Endothelial cell of umbilical vein (primary cell): ENCODE measurements around the gene COL18A1. TPM values are rescaled to one million over a fixed set of nuclear protein-coding genes. Genes with fewer than 3 reads are reported as not detected.

Experiments used
- BruUV-seq: library from RNA; stranded (reverse); fragments of 400-500 nt; replicated peaks from 2 replicates; lab custom pipeline; 2021; lab: Mats Ljungman, UMichigan
- CTCF ChIA-PET: fragments of 300-600, 350-600 bp; sonication (Branson Sonifier 250); formaldehyde crosslinking; loops from one replicate; lab custom pipeline; 2021; ENCODE audit warnings: antibody characterized with exemption, inconsistent platforms; lab: Charles Lee
- POLR2A ChIA-PET: fragments of 300-600, 350-600 bp; sonication (Branson Sonifier 250); formaldehyde crosslinking; loops from one replicate; lab custom pipeline; 2021; ENCODE audit warnings: antibody characterized with exemption, inconsistent platforms; lab: Charles Lee
- DNase-seq: peaks from one replicate; pipeline ENCODE4 v3.0.0-alpha.2; 2011; ENCODE audit warnings: low read depth, low spot score
- FAIRE-seq: peaks from 2 replicates; lab custom pipeline; 2011; peaks lifted over from hg19 to GRCh38; lab: Jason Lieb, UNC
- H2AFZ ChIP-seq: 2 replicates; pipeline ENCODE4 v1.6.0; 2012; ENCODE audit warnings: low read depth, low read length, control low read depth, inconsistent platforms
- H3K27ac ChIP-seq: 2 replicates; pipeline ENCODE4 v1.5.1; 2011; ENCODE audit warnings: low read depth, mild to moderate bottlenecking, control low read depth, low read length, moderate library complexity; ENCODE audit not compliant: insufficient read depth
- H3K27me3 ChIP-seq, 2 experiments: 2 replicates each; pipeline versions ENCODE4 v1.6.0 to v1.6.1; 2011; ENCODE audit warnings: low read length in 2 of 2, mixed read lengths in 1 of 2; ENCODE audit not compliant: control insufficient read depth in 2 of 2, insufficient read depth in 2 of 2
- H3K36me3 ChIP-seq, 2 experiments: 2 replicates in 1 of 2; 3 replicates in 1 of 2; pipeline ENCODE4 v1.5.1; 2011; ENCODE audit warnings: low read length in 2 of 2, mild to moderate bottlenecking in 1 of 2, moderate library complexity in 1 of 2; ENCODE audit not compliant: control insufficient read depth in 2 of 2, insufficient read depth in 2 of 2; ENCODE audit errors: extremely low read depth in 1 of 2
- H3K4me1 ChIP-seq: 3 replicates; pipeline ENCODE4 v1.5.1; 2011; ENCODE audit warnings: mild to moderate bottlenecking, low read length; ENCODE audit not compliant: control insufficient read depth, insufficient read depth; ENCODE audit errors: extremely low read depth
- H3K4me2 ChIP-seq: 2 replicates; pipeline ENCODE4 v1.6.1; 2011; ENCODE audit warnings: low read length, control low read depth, mixed read lengths; ENCODE audit not compliant: insufficient read depth
- H3K4me3 ChIP-seq, 3 experiments: fragments of 200-600 bp in 1 of 3; sonication (generic), shearing (Covaris generic) in 1 of 3; replicated peaks in 1 of 3; 2 replicates each; pipeline ENCODE4 v1.5.1; 2011 to 2016; ENCODE audit warnings: control low read depth in 3 of 3, low read length in 3 of 3, mild to moderate bottlenecking in 2 of 3, inconsistent platforms in 1 of 3, low read depth in 1 of 3, moderate library complexity in 1 of 3; ENCODE audit not compliant: insufficient read depth in 1 of 3
- H3K79me2 ChIP-seq: 2 replicates; pipeline ENCODE4 v1.6.0; 2012; ENCODE audit warnings: low read length, inconsistent platforms; ENCODE audit not compliant: control insufficient read depth, insufficient read depth
- H3K9ac ChIP-seq: replicated peaks from 2 replicates; pipeline ENCODE3; 2011; ENCODE audit warnings: low read length, control low read depth; ENCODE audit not compliant: insufficient read depth; ENCODE audit errors: extremely low read depth
- H3K9me1 ChIP-seq: replicated peaks from 3 replicates; pipeline ENCODE4 v1.6.0; 2011; ENCODE audit warnings: mild to moderate bottlenecking, low read length; ENCODE audit not compliant: control insufficient read depth, insufficient read depth; ENCODE audit errors: extremely low read depth
- H3K9me3 ChIP-seq: replicated peaks from 2 replicates; pipeline ENCODE4 v1.5.1; 2012; ENCODE audit warnings: low read length, inconsistent platforms; ENCODE audit not compliant: control insufficient read depth, insufficient read depth
- H4K20me1 ChIP-seq: replicated peaks from 2 replicates; pipeline ENCODE3; 2011; ENCODE audit warnings: mild to moderate bottlenecking, low read length; ENCODE audit not compliant: control insufficient read depth, insufficient read depth; ENCODE audit errors: extremely low read depth
- CTCF ChIP-seq, 2 donors: IDR thresholded peaks; 1 replicate in 1 of 2; 2 replicates in 1 of 2; pipeline ENCODE4 v1.5.1; 2011; ENCODE audit warnings: low read length in 2 of 2, mild to moderate bottlenecking in 2 of 2, moderate library complexity in 2 of 2, control low read depth in 1 of 2, inconsistent platforms in 1 of 2, low read depth in 1 of 2; ENCODE audit not compliant: insufficient read depth in 1 of 2; ENCODE audit errors: extremely low read depth in 1 of 2
- EZH2 ChIP-seq: IDR thresholded peaks from 2 replicates; pipeline ENCODE4 v1.6.1; 2012; ENCODE audit warnings: borderline replicate concordance, low read depth, mild to moderate bottlenecking, moderate library complexity, low read length, inconsistent platforms; ENCODE audit not compliant: severe bottlenecking
- FOS ChIP-seq: IDR thresholded peaks from 2 replicates; pipeline ENCODE4 v1.6.1; 2011; ENCODE audit warnings: mild to moderate bottlenecking, low read length, moderate library complexity, borderline replicate concordance; ENCODE audit not compliant: insufficient read depth
- GATA2 ChIP-seq: IDR thresholded peaks from 2 replicates; pipeline ENCODE4 v1.7.0; 2011; ENCODE audit warnings: low read depth, mild to moderate bottlenecking, moderate library complexity, mixed read lengths, low read length; ENCODE audit not compliant: insufficient read length, insufficient read depth
- JUN ChIP-seq: IDR thresholded peaks from 2 replicates; pipeline ENCODE4 v1.6.1; 2011; ENCODE audit warnings: borderline replicate concordance, low read depth; ENCODE audit not compliant: insufficient read length, insufficient read depth
- MAX ChIP-seq: IDR thresholded peaks from 2 replicates; pipeline ENCODE4 v1.6.1; 2011; ENCODE audit not compliant: insufficient read depth, insufficient read length
- MYC ChIP-seq: IDR thresholded peaks from one replicate; pipeline ENCODE4 v1.6.1; 2011; ENCODE audit warnings: mild to moderate bottlenecking, low read depth, low read length
- POLR2A ChIP-seq: IDR thresholded peaks from 2 replicates; pipeline ENCODE4 v1.6.1; 2012; ENCODE audit warnings: low read depth, mild to moderate bottlenecking, control low read depth, low read length
- POLR2AphosphoS5 ChIP-seq: IDR thresholded peaks from 2 replicates; pipeline ENCODE4 v1.6.1; 2012; ENCODE audit warnings: low read depth, mild to moderate bottlenecking, control low read depth, low read length, moderate library complexity; ENCODE audit not compliant: insufficient read depth
- dilution Hi-C: fragments of 300-500 bp; cut with MboI; formaldehyde crosslinking; loops from one replicate; pipeline ENCODE4 v1.15.0; 2019; ENCODE audit warnings: low sequenced_read_pairs; ENCODE audit not compliant: extremely low pct_ligation_motif_present
- intact Hi-C: fragments of 100-400 bp; cut with micrococcal nuclease; formaldehyde crosslinking; loops from one replicate; pipeline ENCODE4 v1.10.0; 2022
- microRNA-seq: library from miRNA; unstranded; fragments of <30 nt; microRNA quantifications from one replicate; pipeline ENCODE4 v1.2.0, GENCODE V29; 2021; ENCODE audit warnings: borderline number of aligned reads, borderline replicate concordance
- polyA plus RNA-seq, 4 experiments: library from polyadenylated mRNA; depleted of rRNA in 3 of 4; stranded (reverse) in 3 of 4; unstranded in 1 of 4; fragments of >200 nt; gene quantifications; 2 replicates each; pipeline versions ENCODE4 v1.2.1 to v1.2.3, GENCODE V29; 2011 to 2012; ENCODE audit warnings: missing spikeins in 1 of 4
- small RNA-seq: library from RNA; depleted of rRNA; stranded (forward); fragments of <200 nt; gene quantifications from one replicate; pipeline ENCODE3, GENCODE V24; 2012; ENCODE audit warnings: low replicate concordance, low read depth; ENCODE audit not compliant: insufficient read depth, insufficient read length
- total RNA-seq: library from RNA; stranded (reverse); gene quantifications from 2 replicates; pipeline ENCODE4 v1.2.3, GENCODE V29; 2021

COL18A1 gene
- total and polyA plus RNA-seq, 2 donors (not counting 3 experiments of a cell fraction or from before 2014, with no cell fraction given), result 198 to 252 TPM

GRCh38 chr21:45562965-45563364 lies 158.0 kb downstream of the COL18A1 start:
- H3K36me3 ChIP-seq, result no peaks in the 10 kb centered on the region
- H3K4me2 ChIP-seq, result no peak overlapping the region
- no peak for TF ChIP-seq MAX
- no peak for TF ChIP-seq MYC
- no peak for TF ChIP-seq POLR2A
- no peak for TF ChIP-seq EZH2
- TF ChIP-seq CTCF (IDR thresholded peaks at IDR 0.05; ENCODE audit: extremely low read depth in 1 of 2, insufficient read depth in 1 of 2, low read depth in 1 of 2, low read length in 2 of 2), result no peak
- TF ChIP-seq JUN, result no peak
- TF ChIP-seq POLR2AphosphoS5, result no peak
- no peak for TF ChIP-seq FOS
- no peak for TF ChIP-seq GATA2
- FAIRE-seq, result no peak
- no peak for DNase-seq
- peaks cover 15 to 41% of the 10 kb centered on the region in 2 experiments for H3K27me3 ChIP-seq
- dilution Hi-C loops (no loop called here), intact Hi-C loops (no loop called here)
- H3K9me3 ChIP-seq, result no peaks in the 10 kb centered on the region
- H3K9me1 ChIP-seq, result no peaks in the 10 kb centered on the region
- CTCF ChIA-PET, result interaction anchor here (1.1 to 2.0 kb wide), 3 partner anchors 10 to 258 kb away, joined by 3 to 6 read pairs (median 4); no protein-coding TSS in a partner anchor
- H3K9ac ChIP-seq, result no peak overlapping the region
- H3K4me1 ChIP-seq, result no peaks in the 10 kb centered on the region
- no peaks in the 10 kb centered on the region for H3K79me2 ChIP-seq
- no TSS peak for BruUV-seq
- no peak overlapping the region for H2AFZ ChIP-seq
- POLR2A ChIA-PET, result no interaction called here
- H3K27ac ChIP-seq, result no peak overlapping the region
- no peak overlapping the region for H3K4me3 ChIP-seq
- H4K20me1 ChIP-seq, result no peaks in the 10 kb centered on the region

Small RNA genes lying within 50 kb of the gene (microRNA-seq; reads per million reads assigned to microRNA genes)
- gene MIR6815, result 13.1 reads per million, percentile 30 among the genes with 10 or more reads in this experiment

Small RNA genes lying within 50 kb of the gene (small RNA-seq; reads per million reads assigned to genes)
- gene MIR6815 (not detected), gene MTCO1P3 (not detected)

Other genes with a start within 250 kb of the COL18A1 start
- gene POFUT2, start 117.3 kb upstream of the COL18A1 start, total RNA-seq, result 47.5 and 48.9 TPM in 2 replicates
- gene POFUT2, start 117.3 kb upstream of the COL18A1 start, polyA plus RNA-seq, result 29.6 and 30.7 TPM in 2 replicates
- gene SLC19A1, start 137.3 kb downstream of the COL18A1 start, total RNA-seq, result 54.6 and 58.9 TPM in 2 replicates
- gene SLC19A1, start 137.3 kb downstream of the COL18A1 start, polyA plus RNA-seq, result 36.3 and 55.0 TPM in 2 replicates
- gene PCBP3, start 238.6 kb downstream of the COL18A1 start, total RNA-seq, result 0.39 and 1.1 TPM in 2 replicates
- 0.06 TPM in 1 of 2 replicates, not detected in the other for gene PCBP3, start 238.6 kb downstream of the COL18A1 start, polyA plus RNA-seq